MM.1S (cell line): ENCODE data around the gene CERS6.

Experiments
- EZH2 ChIP-seq: fragments of 300-600 bp; sonication (generic); optimal IDR thresholded peaks from 2 replicates; pipeline ENCODE3; 2017; ENCODE audit warnings: low read depth, mild to moderate bottlenecking, antibody characterized with exemption, low read length, mixed read lengths
- TF ChIP-seq, protein P1 (sequence below): fragments of 300-600 bp; sonication (generic); IDR thresholded peaks from 2 replicates; pipeline ENCODE4 v1.5.1; 2016; ENCODE audit warnings: antibody characterized with exemption, low read length, mixed read lengths

- TF ChIP-seq, protein P1, sequence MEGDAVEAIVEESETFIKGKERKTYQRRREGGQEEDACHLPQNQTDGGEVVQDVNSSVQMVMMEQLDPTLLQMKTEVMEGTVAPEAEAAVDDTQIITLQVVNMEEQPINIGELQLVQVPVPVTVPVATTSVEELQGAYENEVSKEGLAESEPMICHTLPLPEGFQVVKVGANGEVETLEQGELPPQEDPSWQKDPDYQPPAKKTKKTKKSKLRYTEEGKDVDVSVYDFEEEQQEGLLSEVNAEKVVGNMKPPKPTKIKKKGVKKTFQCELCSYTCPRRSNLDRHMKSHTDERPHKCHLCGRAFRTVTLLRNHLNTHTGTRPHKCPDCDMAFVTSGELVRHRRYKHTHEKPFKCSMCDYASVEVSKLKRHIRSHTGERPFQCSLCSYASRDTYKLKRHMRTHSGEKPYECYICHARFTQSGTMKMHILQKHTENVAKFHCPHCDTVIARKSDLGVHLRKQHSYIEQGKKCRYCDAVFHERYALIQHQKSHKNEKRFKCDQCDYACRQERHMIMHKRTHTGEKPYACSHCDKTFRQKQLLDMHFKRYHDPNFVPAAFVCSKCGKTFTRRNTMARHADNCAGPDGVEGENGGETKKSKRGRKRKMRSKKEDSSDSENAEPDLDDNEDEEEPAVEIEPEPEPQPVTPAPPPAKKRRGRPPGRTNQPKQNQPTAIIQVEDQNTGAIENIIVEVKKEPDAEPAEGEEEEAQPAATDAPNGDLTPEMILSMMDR: no peak
- no peak for TF ChIP-seq EZH2
Measured at GRCh38 chr2:168789776-168790175, 333.7 kb downstream of the CERS6 start.
